Measurements from ENCODE around the gene GALNT18.

GALNT18 gene

DNA sequence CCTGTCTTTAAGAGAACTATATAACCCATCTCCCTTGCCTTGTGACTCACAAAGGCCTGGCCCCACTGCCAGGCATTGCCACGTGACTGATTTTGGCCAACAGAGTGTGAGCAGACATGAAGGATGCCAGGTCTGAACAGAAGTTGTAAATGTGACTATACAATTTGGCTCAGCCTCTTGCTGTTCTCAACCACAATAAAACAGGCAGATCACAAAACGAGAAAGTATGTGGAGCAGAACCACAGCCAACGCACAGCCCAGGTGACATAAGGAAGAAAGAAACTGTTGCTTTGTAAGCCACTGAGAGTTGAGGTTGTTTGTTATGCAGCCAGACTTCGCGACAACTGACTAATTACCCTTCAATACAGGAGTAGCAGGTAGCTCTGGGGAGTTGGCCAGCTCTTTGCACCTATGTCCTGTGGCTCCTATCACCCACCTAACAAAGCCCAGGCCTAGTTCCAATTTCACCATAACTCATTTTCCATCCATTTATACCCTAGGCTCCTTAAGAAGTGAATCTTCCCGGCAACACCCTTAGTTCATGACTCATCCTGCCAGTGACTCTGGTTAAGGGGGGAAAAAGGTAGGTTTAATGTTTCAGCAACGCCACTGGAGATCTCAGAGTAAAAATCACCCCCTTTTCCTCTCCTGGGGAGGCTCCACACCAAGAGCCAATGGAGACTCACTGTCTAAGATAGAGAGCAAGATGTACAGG, 53.7 kb downstream of the GALNT18 start:
- no peak for DNase-seq (ENCODE audit: low read depth in 2 of 2)

DNA sequence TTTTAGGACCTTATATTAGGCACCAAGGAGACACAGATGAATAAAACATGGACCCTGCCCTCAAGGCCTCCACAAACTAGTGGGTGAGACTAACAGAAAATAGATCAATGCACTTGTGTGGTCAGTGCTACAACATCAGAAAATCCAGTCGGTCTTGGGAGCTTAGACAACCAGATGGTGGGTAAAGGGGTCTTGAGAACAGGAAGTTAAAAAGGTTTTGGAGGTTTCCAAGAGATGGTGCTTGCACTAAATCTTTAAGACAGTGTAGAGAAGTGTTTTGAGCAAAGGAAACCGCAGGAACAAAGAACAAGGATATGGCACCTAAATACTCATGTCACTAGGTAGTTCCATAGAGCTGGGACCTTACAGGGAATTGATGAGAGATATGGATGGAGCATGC, 56.2 kb downstream of the GALNT18 start:
- no peak for DNase-seq (ENCODE audit: low read depth in 2 of 2)

DNA sequence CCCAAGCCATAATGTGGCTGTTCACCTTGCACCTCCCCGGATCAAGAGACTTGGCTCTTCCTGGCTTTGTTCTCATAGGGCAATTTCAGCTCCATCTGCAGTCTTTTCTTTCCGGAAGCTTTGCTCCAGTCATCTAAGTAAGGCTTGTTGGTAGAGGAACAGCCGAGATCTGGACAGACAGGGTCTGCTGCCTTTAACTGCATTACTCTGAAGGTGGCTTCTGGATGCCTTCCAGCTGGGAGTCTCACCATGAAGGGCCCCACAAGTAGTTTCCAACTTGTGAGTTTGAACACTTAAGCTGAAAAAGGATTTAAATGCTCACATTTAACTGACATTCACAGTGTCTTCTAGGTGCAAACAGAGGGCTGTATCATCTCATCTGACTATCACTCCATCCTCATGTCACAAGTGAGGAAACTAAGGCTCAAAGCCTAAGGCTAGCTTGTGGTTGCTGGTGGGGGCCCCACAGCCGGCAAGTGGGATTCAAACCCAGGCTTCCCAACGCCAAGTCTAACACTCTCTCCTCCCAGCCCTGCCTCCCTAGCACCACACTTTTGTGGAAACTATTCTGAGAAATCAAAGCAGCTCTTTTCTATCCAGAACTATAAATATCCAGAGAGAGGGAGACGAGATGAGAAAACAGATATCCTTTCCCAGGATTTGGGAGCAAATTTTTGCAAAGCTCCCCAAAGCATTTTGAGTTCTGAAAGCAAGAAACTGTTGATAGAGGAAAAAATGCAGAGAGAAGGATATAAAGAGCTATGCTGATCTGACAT, 58.4 kb downstream of the GALNT18 start:
- no peak for DNase-seq (ENCODE audit: low read depth in 2 of 2)

DNA sequence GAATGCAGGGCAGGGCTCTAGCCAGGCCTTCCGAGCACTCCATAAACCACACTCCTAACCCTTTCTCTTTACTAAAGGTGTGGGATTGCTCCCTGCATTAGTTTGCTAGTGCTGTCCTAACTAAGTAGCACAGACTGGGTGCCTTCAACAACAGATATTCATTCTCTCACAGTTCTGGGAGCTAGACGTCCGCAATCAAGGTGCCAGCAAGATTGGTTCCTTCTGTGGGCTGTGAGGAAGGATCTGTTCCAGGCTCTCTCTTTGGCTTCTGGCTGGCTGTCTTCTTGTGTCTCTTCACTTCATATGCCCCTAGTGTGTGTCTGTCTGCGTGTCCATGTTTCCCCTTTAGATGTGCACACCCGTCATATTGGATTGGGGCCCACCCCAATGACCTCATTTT, 59.8 kb downstream of the GALNT18 start:
- no peak for DNase-seq (ENCODE audit: low read depth in 2 of 2)

DNA sequence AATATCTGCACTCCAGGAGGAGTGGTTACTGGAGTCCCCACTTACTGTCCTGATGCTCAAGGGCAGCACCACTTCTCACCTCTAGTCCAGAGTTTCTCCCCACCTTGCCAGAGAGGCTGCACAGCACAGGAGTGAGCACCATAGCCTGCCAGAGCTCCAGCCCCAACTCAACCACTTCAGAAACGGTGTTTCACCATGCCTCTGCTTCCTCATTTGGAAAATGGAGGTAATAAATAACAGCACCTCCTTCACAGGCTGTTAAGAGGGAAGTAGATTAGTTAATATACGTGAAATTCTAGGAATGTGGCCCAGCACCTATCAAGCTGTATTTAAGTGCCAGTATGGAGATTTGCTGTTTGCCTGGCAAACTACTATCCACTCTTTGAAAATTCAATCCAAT, 63.0 kb downstream of the GALNT18 start:
- no peak for DNase-seq (ENCODE audit: low read depth in 2 of 2)

DNA sequence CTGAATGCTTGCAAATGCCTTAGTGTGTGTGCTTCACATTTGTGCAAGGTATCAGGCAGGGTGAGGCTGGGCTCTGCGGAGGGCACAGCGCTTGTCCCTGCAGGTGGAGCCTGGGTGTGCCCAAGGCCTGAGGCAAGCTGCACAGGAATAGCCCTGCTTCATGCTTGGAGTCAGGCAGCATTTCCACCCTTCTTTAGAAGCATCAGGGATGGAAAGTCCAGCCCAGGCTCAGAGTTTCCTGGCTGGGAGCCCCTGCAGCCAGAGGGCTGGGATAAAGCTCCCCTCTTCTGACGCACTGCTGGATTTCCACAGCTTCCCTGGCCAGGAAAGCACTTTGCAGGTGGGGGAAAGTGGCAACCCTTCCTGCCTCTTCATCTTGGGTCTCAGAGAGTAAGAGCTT, 63.4 kb downstream of the GALNT18 start:
- DNase-seq (ENCODE audit: low read depth in 2 of 2): no peak

DNA sequence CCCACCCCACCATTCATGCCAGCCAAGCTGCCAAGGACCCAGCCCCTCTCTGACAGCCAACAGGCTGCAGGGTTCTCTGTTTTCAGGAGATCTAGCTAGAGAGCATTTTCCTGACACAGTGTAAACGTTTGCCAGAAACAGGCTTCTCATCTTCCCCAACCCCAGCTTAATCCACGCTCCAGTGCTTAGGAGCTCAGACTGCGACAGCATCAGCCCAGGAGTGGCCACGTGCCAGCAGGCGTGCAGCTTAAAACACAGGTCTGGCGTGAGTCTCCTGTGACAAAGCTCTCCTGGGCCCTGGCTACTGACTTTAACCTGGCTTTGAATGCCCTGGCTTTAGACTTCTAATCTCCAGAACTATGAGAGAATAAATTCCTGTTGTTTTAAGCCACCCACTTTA, 66.6 kb downstream of the GALNT18 start:
- no peak for DNase-seq (ENCODE audit: low read depth in 2 of 2)

DNA sequence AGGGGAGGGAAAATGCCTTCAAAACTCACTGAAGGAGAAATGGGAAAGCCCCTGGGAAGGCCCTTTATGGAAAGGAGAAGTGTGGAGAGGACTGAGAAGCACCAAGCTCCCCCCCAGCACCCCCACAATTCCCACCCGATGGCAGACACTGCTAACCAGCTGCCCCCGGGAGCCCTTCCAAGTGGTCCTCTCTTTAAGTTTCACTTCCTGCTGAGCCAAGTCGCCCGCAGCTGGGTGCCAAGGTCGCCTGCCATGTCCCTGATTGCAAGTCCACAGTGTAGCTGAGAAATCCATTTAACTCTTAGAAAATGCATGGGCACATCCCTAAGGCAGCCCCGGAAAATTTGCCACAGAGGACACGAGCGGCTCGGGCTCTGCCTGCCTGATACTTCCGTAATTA, 68.2 kb downstream of the GALNT18 start:
- no peak for DNase-seq (ENCODE audit: low read depth in 2 of 2)

DNA sequence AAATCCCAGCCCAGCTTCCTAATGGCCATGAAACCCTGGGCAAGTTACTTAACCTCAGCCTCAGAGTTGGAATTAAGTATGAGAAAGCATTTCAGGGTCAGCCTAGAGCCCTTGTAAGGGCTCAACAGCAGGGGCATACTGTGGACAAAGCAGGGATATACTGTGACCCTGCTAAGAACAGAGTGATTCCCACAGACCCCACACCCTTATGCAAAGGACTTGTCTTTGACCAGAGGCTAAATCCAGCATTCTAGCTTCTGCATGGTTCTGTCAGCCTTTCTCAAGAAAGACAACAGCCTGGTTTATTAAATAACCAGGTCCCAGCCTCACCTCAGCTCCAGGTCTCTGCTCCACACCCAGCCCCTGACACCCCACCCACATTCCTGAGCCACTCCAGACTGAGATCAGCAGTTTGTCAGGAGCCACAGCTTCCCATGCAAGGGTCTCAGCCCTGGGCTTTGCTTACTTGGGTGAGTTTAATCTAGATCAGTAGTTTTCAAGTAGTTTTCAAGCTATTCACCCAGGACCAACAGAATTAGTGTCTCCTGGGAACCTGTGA, 69.2 kb downstream of the GALNT18 start:
- no peak for DNase-seq (ENCODE audit: low read depth in 2 of 2)

DNA sequence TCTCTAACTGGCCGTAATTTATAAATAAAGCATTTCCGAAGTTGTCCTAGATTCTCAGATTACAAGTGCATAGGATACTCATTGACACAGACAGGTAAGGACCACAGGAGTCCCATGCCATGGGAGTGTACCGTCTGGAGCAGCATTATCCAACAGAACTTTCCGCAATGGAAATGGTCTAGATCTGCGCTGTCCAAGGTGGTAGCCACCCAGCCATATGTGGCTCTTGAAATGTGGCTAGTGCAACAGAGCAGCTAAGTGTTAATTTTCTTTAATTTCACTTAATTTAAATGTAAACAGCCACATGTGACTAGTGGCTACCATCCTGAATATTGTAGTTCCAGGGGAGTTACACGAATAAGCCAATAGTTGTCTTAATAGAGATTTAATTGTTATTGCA, 71.3 kb downstream of the GALNT18 start:
- no peak for DNase-seq (ENCODE audit: low read depth in 2 of 2)

DNA sequence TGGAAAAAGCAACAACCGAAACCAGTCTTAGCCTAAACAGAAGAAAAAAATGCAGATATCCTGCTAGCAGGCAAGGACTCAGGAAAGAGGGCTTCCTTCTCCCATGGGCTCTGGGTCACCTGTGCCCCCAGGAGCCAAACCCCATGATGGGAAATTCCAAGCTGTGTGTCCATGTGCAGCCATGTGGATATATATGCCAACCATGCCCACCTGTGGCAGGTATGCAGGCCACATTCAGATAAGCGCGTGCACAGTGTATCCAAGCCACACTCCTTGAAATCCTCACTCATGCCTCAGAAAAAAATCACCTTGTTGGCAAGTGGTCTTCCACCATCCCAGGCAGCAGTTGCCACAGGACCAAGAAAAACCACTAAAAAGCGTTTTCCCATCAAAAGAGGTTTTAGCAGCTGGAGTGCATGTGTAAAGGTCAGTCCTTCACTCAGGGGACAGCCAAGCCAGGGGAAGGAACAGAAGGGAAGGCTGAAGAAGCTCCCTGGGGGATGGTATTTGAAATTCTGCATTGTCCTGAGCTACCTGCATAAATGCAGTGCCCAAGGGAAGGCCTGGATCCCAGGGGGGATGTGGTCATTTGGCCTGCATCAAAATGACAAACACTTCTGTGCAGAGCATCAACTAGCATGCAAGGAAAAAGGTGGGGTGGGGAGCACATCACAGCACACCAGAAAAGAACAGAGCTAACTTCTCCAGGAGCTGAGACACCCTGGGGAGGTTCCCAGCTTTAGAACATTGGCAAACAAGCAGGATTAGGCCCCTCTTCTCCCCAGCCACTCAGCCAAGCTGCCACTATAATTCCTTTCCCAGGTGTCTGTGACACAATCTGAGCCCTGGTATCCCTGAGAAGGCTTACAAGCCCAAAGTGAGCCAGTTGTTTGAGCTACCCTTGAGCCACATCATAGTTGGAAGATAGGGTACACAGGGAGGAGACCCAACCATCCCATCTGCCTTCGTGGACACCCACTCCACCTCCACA, 76.2 kb downstream of the GALNT18 start:
- DNase-seq (ENCODE audit: low read depth in 2 of 2): no peak

DNA sequence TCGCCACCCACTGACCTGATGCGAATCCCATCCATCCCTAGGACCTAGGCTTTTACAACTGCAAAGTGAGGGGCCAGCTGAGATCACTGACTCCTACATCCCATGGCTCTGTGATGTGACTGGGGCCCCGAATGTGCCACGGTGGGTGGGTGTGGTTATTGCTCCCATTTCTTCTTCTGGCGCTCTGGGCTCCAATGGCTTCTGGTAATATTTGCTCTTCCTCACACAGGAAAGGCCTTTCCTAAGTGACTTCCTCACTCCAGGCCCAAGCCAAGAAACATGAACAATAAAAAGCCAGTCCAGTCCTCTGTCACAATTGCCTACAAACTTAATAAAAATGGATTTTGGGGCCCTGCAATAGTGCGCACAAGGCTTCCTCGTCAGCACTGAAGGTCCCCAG, 78.1 kb downstream of the GALNT18 start:
- no peak for DNase-seq (ENCODE audit: low read depth in 2 of 2)

DNA sequence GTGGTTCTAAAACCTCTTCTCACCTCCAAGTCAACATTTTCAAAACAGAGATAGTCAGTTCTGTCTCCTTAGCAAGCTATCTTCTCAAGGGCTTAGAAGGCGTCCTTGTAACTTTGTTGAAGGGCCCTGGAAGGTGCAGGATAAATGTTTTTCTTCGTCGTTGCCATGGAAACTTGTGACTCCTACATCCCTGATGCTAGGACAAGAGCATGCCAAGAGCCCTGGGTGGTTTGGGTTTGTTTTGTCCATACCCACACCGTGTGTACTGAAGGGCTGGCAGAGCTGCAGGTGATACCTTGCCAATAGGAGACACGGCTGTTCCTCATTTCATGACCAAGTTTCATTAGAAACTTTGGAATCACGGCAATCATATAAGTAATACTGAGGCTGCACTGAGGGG, 81.6 kb downstream of the GALNT18 start:
- DNase-seq (ENCODE audit: low read depth in 2 of 2): no peak

DNA sequence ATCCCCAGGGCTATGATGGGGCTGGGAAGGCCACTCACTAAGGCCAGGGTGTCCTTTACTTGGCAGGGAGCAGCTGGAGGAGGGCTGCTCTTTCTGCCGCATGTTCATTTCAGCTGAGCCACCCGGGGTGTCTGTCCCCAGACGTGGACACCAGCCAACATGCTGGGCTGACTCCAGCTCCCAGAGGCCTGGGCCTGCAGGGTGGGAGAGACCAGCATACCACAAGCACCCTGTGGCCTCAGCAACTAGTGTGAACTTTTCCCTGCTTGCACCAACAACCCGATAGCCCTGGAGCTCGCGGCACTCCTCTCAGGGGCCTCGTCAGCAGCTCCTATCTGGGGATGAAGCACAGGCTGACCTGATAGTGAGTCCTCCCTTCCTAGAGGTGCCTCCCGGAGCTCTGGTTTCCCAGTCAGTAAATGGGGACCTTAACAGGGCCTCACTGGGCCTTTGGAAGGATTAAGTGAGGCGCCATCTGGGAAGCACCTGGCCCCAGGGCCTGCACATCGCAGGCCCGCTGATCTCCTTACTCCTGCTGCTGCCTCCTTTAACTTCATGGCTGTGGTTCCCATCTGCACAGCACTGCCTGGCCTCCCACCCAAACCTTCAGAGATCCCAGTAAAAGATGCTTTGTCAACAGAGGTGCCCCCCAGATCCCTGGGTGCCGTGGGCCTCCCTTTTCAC, 83.4 kb downstream of the GALNT18 start:
- no peak for DNase-seq (ENCODE audit: low read depth in 2 of 2)

DNA sequence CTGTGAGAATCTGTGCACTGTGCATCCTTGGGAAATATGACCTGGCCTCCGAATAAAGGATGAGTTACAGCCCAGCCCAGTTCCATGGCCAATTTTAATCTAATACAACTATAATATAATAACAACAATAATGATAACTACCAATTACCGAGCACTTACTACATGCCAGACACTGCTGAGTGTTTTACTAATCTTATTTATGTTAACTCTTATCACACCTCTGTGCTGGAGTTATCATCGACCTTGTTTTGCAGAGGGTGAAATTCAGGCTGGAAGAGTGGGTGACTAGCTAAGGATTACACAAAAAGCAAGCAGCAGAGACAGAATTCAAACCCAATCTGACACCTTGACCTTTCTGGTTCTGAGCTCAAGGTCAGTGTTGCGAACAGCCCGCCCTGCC, 83.9 kb downstream of the GALNT18 start:
- DNase-seq (ENCODE audit: low read depth in 2 of 2): no peak

DNA sequence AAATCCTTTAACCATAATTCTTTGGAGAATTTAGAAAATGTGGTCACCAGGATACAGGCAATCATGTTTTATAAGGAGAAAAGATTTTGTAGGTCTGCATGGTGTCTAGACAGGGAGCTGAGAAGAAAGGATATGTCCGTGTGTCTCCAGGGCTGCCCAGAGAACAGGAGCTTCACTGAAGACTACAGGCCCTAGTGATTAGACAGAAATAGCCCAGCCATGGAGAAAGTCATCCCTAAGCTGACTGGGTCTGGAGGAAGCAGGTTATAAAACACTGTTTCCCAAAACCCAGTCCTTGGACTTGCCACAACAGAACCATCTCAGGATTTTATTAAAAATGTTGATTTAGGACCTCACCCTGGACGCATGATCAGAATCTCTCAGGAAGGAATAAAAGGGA, 84.4 kb downstream of the GALNT18 start:
- no peak for DNase-seq (ENCODE audit: low read depth in 2 of 2)

DNA sequence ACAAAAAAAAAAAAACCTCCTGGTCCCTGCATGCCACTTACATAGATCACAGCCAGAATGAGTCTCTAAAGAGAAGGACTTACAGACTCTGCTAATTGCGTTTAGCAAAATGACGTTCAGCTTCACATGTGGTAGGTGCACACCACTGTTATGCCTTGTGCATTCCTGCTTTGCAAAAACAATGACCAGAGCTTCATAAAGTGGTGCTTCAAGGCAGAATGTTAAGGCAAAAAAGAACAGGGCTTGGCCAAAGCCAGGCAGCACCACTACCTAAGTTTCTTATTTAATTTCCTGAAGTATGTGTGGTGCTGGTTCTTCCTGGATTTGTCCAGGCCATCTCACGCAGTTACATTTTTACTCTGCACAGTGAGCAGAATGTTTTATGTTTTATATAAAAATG, 85.2 kb downstream of the GALNT18 start:
- DNase-seq (ENCODE audit: low read depth in 2 of 2): no peak

DNA sequence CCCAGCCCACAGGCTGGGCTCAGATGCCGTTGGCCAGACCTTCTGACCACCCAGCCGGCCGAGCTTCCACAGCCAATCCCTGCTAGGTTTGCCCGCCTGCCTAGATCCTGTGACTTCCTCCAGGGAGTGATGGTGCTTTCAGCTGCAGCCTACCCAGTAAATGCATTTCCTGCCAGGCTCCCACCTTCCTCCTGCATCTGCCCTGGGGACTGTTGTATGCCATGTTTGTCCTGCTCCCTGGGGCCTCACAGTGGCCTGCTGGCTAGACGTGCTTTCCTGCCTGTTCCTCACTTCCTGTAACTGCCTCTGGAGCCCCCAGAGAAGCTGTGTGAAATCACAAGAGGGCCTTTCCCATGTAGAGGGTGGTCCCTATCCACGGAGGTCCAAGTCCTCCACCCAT, 86.2 kb downstream of the GALNT18 start:
- no peak for DNase-seq (ENCODE audit: low read depth in 2 of 2)

DNA sequence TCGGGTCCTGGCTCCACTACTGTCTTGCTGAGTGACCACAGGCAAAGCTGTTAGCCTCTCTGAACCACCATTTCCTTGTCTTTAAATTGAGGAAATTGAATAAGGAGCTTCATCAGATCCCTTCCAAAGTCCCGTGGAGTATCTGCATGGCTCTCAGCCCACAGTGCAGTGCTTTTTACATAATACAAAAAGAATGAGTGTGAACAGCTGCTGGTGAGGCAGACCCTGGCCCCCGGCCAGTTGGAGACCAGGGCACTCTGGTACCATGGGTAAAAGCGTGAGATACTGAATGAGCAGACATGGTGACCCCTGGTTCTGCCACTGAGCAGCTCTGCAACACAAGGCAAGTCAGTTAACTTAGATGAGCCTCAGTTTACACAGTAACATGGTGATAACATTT, 86.8 kb downstream of the GALNT18 start:
- DNase-seq (ENCODE audit: low read depth in 2 of 2): no peak

DNA sequence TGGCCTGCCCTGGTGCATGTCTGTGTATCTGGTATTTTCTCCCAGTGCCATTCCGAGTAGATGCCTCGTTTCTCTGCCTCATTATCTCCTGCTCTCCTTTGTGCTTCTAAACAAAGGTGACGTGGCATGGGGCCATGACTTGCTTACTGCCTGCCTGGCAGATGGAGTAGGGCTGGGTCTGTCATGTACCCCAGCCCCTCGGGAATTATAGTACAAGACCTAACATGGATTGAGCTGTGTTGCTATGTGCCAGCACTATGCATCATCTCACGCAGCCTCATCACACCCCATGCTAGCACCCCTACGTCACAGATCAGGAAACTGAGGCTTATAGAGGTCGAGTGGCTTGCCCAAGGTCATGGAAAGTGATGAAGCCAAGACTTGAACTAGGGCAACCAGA, 88.1 kb downstream of the GALNT18 start:
- DNase-seq (ENCODE audit: low read depth in 2 of 2): no peak

DNA sequence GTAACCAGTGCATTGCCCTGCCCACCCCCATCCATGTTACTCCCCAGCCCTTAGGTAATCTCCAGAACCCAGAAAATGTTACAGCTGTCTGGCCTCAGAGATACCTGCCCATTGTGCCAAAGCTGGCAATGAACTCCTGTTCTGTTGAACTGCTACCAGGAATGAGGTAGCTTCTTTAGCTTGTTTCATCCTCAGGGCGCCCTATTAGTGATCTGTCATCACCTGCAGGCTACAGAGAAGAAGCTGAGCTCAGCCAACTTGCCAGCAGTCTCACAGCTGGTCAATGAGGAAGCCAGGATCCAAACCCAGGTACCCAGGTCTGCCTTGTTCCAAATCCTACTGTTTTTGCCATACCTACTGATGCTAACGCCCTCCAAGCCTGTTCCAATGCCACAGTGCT, 88.7 kb downstream of the GALNT18 start:
- no peak for DNase-seq (ENCODE audit: low read depth in 2 of 2)

DNA sequence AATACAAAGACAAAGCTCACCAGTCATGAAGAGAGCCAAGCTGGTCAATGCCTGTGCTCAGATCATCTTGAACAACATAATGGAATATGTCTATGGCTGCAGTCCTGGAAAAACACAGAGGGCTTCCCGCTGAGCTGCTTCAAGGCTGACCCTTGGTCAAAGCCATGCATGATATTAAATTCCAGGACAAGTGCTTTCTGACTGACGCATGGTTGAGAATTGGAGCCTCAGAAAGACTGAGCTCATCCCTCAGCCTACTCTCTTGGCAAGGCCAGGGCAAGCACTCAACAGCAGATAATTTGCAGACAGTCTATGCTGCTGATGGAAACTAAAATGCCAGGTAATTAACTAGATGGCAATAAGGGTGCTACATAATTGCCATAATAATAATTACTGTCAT, 89.2 kb downstream of the GALNT18 start:
- no peak for DNase-seq (ENCODE audit: low read depth in 2 of 2)

Data from stimulated activated CD8-positive, alpha-beta memory T cell treated with anti-CD3 and anti-CD28 coated beads, Interleukin-2, amount 100 ng/mL, for 1 hour (primary cell).